HG03139 (cell line): ENCODE results near the gene BTBD6.

Experiments used
- ATAC-seq: cut with Tn5 transposase; IDR thresholded peaks from one replicate; pipeline ENCODE4 v1.9.1; 2021; ENCODE audit not compliant: unreplicated experiment

Gene BTBD6

DNA sequence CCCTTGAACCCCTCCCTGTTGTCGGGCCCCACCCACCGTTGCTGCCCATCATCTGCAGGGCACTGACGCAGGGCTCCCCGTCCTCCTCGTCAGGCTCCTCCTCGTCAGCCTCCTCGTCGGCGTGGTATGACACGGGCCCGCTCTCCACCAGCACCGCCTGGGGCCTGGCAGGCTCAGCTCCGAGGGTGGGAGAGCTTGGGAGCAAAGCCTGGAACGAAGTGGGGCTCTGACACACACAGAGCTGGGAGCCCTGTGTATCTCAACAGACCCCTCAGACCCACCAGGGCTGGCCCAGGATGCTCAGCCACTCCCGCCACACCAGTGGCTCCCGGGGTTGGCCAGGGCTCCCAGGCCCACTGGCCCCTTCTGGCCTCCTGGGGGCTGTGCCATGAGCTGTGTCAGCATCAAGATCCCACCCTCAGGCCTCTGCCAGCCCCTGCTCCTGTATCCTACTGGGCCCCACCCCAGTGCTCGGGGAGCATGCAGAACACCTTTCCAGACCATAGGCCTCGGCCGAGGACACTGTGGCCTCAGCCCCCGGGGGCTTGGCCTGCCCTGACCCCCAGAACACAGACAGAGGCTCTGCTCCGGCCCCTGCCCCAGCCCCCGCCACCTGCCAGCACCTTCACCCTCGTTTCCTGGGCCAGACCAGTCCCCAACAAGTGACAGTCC, 37.1 kb upstream of the BTBD6 start:
- ATAC-seq: no peak

DNA sequence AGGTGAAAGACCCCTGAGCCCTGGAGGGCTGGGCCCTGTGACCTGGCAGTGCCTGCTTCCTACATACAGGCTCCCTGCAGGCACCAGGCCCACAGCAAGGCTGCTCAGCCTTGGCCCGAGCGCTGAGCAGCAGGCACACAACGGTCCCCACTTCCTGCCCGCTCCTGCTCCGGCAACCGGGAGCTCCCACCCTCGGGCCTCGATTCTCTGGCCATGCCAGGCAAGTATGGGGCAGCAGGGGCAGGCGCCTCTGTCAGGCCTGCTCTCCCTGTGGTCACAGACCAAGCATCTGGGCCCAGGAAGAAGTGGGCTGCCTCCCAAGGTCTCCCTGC, 36.6 kb upstream of the BTBD6 start:
- ATAC-seq: no peak

DNA sequence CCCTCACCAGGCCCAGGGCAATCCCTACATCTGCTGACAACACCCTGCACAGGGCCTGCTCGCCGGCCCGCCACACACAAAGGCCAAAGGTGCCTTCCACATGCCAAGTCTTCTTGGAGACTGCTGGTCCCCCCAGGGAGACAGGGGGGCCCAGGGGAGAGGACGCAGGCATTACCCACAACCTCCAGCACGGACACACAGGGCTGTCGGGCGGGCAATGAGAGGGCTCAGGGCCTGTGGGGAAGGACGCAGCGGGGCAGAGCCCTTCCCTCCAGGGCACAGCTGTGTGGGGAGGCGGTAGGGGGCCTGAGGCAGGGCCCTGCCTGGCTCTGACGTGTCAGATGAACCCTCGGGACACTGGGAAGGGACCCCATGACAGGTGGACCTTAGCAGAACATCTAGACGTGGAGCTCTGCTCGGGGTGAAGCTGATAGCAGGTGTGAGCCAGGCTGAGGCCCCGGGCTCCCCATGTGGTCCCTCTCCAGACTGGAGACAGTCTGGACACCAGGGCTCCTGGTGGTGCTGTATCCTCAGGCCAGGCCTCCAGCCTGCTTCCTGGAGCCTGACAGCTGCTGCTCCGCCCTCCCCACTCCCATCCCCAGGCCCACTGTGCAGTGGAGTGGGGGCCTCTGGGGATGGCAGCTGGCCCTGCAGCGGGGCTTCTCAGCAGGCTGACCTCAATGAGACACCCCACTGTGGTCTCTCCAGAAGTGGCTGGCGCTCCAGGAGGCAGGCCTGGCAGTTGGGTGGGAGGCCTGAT, 35.6 kb upstream of the BTBD6 start:
- ATAC-seq: no peak

DNA sequence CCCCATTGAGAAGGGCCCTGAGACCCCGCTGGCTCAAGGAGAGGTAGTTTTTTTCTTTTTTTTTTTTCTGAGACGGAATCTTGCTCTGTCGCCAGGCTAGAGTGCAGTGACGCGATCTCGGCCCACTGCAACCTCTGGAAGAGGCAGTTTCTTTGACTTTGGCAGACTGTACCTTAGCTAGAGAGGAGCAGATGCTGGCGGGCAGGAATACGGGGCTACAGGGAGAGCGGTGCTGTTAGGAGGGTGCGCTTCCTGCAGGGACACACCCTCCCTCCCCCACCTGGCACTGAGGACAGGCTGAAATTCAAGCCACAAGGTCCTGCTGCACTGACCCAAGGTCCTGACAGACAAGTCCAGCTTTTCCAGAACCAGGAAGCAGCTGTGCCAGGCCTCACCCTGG, 35.0 kb upstream of the BTBD6 start:
- ATAC-seq: no peak

DNA sequence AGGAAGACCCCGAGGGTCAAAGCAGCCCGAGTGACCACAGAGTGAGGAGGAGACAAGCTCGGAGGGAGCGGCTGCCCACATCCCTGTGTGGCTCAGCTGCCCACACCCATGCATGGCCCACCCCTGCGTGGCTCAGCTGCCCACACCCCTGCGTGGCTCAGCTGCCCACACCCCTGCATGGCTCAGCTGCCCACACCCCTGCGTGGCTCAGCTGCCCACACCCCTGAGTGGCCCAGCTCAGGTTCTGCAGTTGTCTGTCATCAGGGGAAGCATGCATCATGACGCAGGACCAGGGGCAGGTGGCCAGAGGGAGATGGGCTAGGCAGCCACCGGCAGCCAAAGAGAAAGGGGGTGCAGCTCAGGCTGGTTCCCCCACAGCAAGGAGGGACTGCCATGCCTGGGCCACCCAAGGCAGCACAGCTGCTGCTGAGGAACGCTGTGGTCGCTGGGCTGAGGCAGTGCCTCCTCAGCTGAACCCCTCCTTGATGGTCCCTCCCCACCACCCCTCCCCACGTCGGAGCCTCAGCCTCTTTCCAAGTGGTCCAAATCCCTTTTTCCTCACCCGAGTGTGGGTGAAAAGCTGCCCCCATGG, 33.9 kb upstream of the BTBD6 start:
- no peak for ATAC-seq

DNA sequence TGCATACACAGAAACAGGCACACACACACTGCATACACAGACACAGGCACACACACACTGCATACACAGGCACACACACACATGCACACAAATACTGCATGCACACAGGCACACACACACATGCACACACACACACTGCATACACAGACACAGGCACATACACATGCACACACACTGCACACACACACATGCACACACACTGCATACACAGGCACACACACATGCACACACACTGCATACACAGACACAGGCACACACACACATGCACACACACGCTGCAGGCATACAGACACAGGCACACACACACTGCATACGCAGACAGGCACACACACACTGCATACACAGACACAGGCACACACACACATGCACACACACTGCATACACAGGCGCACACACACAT, 32.7 kb upstream of the BTBD6 start:
- ATAC-seq: no peak

DNA sequence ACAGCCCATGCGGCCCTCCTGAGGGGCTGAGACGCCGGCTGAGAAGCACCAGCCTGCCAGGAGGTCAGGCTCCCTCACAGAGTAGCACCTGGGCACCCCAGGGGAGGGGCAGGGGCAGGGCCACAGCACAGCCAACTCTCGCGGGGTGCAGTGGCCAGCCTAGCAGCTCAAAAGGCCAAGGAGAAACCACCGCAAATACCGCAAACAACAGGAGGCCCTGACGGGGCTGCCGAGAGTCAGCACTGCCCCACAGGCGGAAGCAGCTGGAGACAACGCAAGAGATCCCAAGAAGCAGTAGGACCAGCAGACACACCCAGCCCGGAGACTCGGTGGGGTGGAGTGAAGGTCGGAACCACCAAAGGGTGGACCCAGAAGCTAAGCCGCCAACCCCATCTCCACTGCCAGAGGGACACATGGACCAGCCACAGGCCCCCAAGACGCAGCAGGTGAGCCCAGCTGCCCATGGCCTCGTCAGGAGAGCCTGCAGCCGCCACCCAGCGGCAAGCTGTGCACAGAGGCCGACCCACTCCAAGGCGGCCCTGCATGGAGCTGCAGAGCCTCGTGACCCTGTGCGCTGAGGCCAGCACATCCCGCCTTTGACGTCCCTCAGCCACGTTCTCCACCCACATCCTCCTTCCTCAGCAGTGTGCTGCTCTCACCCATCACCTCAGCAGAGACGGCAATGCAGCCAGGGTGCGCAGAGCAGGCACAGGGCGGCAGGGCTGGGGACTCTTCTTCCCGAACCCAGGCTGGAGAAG, 31.7 kb upstream of the BTBD6 start:
- ATAC-seq: no peak

DNA sequence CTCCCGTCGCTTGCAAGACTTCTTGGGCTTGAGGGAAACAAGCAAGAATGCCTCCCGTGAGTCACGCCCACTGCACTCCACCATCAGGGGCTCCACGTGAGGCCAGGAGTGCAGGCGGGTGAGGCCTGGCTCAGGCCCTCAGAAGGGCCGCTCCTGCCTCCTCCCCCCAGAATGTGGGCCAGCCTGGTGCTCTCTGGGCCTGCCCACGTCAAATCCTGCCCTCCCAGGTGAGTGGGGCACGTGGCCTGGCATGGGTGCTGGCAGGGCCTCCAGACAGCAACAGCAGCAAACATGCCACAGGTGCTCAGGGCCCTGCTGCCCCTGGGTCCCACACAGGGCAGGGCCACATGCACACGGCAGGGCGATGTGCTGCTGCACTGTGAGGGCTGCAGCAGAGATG, 30.6 kb upstream of the BTBD6 start:
- no peak for ATAC-seq

DNA sequence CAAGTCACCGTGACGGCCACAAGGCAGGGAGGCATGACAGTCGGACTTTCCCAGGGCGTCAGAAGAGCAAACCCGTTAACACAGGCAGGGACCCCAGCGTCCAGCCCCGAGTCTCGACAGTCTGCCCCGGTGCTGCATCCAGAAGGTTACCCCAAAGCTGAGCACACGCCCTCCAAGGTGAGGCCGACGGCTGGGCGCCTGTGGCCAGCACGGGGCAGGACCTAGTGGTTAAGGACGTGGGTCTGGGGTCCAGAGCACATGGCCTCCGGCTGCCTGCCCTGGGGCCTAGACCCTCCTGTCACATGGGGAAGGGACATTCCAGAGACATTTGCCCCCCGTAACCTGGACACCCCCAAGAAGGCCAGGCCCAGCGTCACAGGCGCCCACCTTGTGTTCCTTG, 29.7 kb upstream of the BTBD6 start:
- ATAC-seq: no peak

DNA sequence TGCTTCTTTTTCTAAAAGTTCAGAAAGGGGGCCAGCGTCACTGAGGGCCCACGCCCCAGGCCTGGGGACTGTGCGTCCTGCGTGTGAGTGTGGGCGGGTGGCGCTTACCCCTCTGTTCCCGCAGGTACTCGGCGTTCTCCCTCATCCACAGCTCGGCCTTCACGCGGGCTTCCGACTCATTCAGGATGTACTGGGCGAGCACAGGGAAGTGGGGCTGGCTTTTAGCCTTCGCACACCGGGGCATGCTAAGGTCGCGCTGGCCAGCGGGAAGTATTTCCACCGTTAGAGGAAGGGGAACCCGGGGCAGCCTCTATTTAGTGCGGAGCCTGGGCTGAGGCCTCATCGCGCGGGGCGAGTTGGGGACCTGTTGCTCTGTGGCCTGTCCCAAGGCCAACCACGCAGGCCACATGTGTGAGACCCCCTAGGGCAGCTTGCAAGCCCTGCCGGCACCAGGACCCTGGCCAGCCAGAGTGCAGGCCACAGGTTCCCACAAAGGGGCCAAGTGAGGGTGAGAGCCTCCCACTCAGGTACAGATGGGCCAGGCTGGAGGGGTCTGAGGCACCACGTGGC, 29.2 kb upstream of the BTBD6 start:
- no peak for ATAC-seq

DNA sequence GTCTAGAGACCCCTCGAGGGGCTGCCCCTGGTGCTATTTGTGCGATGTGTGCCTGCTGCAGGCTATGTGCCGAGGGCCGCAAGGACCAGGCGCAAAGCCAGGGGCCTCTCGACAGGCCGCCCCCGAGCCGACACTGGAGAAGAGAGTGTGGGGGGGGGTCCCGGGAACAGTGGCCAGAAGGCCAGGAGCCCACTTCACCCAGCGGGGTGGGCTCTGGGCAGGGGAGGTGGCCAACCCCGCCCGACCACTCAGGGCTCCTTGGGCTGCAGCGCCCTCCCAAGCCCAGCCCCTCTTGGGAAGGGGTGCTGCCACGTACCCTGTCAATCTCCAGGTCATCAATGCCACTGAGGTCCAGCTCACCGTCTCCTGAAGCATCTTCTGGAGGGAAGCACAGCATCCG, 28.6 kb upstream of the BTBD6 start:
- no peak for ATAC-seq

DNA sequence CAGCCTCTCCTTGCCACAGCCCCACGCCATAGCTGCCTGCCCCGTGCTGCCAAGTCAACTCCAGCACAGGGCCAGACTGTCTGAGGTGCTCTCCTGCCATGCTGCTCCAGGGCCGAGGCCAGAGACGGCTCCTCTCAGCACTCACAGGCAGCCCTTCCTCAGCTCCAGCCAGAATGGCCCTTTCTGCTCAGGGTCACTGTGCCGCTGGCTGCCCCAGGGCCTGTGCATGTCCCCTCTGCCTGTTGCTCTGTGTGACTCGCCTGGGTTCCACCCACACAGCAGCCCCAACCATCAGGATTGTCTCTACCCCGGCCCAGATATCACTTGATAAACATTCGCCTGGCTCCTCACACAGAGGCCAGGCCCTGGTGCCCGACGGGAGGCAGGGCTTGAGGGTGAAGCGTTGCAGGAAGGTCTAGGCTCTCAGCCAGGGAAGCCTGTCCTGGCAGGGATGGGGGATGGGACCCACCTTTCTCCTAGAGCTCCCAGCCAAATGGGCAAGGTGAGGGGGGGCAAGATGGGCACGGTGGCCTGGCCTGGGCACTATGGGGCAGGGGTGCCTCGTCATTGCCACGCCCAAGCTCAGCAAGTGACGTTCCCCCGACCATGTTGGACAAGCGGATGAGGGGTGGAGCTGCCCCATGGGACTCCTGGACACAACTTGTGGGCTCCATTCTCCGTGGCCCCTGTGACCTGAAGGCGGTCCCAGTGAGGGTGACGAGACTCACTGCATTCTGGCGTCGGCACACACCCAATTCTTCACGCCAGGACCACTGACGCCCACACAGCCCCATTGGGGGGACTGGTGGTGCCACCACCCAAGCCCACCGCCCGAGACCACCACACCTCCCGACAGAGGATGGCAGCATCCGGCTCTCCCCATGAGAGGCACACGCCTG, 27.4 kb upstream of the BTBD6 start:
- no peak for ATAC-seq

DNA sequence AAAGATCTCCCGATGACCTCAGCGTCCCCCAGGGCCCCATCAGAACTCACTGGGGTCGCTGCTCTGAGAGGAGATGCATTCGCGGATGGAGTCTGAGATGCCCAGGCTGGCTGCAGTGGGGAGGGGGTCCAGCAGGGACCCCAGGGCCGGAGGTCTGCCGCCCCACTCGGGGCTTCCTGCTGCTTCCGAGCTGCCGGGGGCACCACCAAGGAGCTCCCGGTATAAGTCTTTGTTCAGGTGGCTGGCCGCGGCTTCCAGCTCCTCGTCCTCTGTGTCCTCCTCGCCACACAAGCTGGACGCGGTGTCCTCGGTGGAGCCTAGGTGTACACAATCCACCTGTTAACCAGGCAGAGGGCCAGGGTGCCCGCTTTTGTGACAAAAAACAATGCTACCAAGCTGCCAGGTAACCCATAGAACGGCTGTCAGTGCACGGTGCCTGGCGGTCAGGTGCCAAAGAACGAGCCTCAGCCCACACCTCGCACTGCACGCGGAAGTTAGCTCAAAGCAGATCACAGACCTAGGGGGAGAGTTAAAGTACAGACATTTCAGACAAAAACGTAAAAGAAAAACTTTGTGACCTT, 26.6 kb upstream of the BTBD6 start:
- ATAC-seq: no peak

DNA sequence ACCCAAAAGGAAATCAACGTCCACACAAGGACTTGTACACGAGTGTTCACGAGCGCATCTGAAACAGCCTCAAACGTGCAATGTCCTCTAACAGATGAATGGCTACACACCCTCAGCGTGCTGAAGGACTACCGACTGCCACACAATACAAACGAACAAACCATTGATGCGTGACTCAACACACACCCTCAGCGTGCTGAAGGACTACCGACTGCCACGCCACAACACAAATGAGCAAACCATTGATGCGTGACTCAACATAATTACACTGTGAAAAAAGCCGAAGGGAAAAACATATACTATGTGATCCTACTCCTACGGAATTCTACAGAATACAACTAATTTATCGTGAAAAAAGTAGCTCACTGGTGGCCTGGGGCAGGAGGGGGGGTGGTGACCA, 25.1 kb upstream of the BTBD6 start:
- no peak for ATAC-seq

DNA sequence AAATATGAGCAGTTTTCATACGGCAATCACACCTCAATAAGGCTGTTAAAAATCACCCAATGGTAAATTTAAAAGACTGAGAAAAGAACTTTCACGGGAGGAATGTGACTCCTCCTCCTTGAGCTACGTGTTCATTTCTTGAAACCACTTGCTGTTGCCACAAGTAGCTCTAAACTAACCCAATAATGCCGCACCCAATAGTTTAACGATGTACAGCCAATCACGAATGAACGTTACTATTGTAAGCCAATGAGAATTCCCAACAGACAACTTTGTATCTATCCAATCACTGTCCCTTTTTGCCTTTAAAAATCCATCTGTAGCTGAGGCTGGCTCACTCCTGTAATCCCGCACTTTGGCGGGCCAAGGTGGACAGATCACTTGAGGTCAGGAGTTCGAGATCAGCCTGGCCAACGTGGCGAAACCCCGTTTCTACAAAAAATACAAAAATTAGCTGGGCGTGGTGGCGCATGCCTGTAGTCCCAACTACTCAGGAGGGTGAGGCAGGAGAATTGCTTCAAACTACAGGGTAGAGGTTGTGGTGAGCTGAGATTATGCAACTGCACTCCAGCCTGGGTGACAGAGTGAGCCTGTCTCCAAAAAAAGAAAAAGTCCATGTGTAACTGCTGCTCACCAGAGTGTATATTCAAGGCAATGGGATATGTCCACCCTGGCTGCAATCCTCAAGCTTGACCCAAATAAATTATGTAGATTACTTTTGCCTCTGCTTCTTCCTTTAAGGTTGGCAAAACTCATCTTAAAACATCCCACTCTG, 24.4 kb upstream of the BTBD6 start:
- no peak for ATAC-seq

DNA sequence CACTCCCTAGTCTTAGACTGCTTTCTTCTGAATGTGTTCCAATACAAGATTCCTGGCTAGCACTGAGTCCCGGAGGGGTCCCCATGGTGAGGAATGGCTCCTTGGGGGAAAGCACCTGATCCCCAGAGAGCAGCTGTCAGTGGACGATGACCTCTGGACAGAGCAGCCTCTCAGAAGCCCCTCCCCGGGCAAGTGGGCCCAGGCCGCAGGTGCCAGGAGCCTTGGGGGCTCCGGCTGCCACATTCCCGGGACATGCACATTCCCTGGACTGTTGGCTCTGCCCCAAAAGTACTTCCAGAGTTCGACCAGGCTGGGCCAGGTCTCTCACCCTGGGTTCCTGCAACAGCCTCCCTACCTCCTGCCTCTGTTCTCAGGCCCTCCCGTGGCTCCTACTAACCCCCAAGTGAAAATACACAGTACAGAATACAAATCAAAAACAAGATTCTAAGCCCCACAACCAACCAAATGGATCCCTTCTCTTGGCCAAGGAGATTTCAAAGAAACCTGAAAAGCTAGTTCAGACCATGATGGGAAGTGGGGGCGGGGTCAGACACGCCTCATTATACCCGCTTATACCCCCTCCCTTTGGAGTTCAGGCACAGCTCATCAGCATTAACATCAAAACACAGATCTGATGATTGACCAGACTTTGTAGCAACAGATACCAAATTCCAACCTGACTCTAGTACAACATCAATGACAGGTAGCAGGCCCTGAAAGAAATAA, 23.3 kb upstream of the BTBD6 start:
- no peak for ATAC-seq

DNA sequence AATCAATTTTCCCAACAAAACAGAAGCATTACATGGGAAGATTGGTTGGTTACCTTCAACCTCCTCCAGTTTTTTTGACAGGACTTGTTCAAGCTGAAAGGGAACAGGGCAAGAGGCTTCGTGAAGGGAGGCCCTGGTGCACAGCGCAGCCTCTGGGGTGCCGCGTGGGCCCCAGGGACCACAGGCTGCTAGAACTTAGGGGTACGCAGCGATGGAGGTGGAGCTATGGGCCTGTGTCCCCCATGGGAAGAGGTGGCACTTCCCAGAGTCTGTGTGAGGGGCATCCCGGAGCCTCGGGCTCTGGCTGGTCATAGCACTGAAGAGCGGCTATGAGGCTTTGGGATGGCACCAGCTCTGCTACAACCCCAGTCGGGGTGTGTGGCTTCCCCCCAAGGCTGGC, 22.1 kb upstream of the BTBD6 start:
- ATAC-seq: no peak

DNA sequence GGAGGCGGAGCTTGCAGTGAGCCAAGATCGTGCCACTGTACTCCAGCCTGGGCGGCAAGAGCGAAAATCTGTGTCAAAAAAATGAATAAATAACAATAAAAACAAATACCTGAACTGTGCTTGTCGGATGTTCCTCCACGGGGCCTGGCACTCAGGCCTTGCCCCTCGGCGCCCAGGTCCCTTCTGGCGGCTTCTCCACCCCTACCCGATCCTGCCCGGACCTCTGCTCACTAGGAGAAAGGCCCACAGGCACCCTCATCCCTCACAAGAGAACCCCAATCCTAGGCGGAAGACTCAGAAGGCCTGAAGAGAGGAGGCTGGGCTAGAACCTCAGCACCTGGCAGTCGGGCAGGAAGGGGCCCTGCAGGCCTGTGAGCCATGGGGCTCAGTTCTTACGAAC, 21.0 kb upstream of the BTBD6 start:
- no peak for ATAC-seq

DNA sequence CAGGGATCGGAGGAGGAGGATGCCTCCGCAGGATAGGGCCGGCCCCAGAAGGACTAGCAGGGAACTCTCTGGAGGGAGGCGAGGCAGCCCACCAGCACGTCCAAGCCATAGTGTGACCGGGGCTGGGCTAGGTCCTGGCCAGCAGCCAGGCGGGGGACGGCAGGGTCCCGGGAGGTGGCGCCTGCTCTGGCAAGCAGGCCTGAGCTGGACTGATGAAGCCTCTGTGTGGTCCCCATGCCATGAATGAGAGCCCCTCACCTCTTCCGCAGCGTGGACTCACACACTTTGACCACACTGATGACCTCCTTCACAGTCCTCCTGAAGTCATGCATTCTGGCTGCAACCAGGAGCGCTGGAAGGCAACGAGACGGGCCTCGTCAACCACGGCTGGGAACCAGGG, 19.8 kb upstream of the BTBD6 start:
- no peak for ATAC-seq
